ENCODE results near the gene CIB4.

Gene CIB4

DNA sequence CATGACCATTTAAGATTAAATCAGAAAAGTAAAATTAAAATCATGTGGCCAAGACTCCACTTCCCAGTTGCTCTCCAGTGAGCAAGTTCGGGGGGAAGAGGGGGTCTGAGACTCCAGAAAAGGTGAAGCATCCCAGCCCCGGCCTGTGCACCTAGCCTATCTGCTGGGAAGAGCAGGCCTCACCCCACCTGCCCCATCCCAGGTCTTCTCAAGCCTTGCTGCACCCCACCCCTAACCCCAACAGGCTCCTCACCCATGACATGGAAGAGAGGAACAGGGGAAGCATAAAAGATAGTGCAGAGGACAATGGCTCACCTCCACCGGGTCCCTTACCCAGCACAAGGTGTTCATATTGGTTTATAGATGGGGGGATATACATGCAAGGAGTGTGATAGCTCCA, 14.6 kb downstream of the CIB4 start:
- TF ChIP-seq, protein P1, sequence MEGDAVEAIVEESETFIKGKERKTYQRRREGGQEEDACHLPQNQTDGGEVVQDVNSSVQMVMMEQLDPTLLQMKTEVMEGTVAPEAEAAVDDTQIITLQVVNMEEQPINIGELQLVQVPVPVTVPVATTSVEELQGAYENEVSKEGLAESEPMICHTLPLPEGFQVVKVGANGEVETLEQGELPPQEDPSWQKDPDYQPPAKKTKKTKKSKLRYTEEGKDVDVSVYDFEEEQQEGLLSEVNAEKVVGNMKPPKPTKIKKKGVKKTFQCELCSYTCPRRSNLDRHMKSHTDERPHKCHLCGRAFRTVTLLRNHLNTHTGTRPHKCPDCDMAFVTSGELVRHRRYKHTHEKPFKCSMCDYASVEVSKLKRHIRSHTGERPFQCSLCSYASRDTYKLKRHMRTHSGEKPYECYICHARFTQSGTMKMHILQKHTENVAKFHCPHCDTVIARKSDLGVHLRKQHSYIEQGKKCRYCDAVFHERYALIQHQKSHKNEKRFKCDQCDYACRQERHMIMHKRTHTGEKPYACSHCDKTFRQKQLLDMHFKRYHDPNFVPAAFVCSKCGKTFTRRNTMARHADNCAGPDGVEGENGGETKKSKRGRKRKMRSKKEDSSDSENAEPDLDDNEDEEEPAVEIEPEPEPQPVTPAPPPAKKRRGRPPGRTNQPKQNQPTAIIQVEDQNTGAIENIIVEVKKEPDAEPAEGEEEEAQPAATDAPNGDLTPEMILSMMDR (IDR thresholded peaks at IDR 0.05; ENCODE audit: insufficient read depth, low read depth, low read length, missing control alignments), result no peak
- no peak for DNase-seq (ENCODE audit: low read depth)
- H3K4me3 ChIP-seq (ENCODE audit: low read depth, low read length), result no peak overlapping the region

DNA sequence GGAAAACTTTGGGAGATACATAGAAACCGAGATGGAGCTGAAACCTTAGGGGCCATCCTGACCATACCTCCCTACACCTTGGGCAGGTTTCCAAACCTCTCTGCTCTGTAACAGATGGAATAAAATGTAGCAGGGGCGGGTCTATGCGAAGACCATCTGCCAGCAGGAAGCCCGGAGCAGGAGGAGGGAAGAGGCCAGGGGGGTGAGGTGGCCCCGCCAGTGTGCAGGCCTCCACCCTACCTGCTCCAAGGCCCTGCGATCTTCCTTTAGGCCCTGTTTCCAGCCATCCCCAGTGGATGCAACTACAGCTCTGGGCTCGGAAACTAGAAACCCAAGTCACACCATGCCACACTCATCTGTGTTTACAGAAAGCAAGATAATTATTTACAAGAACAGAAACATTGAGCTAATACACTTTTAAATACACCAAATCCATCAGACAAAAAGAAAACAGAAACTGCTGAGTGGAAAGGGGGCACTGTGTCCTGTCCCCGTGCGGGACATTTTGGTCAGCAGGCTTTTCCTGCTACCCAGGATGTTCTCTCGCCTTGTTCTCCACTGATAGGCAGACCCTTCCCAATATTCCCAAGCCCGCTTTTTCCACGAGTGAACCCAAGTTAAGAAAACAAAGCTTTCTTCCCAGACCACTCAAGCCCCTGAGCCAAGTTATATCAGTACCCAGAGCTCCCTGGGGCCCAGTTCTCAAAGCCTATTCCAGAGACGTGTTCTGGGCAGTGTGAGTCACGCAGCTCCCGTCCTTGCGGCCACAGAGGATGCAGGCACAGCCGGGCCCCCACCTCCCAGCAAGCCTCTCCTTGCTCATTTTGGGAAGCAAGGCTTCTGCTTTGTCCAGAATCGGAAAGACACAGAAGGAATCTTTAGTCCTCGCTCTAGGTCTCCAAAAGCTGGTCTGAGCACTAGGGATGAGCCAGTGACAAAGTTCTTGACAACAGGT, 17.3 kb downstream of the CIB4 start:
- DNase-seq (ENCODE audit: low read depth), result no peak
- TF ChIP-seq, protein P1 (IDR thresholded peaks at IDR 0.05; ENCODE audit: insufficient read depth, low read depth, low read length, missing control alignments), result no peak
- no peak overlapping the region for H3K4me3 ChIP-seq (ENCODE audit: low read depth, low read length)

DNA sequence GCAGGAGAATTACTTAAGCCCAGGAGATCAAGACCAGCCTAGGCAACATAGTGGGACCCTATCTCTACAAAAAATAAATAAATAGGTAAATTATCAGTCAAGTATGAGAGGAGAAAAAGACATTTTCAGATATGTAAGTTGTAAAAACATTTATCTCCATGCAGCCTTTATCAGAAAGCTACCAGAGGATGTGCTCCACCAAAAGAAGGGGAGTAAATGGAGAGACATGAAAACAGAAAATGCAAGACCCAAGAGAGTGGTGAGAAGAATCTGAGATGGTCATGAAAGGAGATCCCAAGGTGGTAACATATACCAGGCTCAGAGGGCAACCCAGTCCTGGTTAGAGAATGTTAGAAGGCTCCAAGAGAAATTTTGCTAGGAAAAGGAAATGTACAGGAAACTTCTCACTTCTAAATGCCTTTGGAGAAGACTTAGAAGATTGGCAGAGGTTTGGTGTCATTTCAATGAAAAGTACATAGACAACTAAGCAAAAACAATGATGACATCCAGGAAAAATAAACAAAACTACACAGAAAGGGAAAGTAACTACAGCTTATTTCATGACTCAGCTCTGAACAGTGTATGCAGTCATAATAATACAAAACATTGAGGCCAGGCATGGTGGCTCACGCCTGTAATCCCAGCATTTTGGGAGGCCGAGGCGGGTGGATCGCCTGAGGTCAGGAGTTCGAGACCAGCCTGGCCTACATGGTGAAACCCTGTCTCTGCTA, 19.5 kb downstream of the CIB4 start:
- TF ChIP-seq, protein P1 (IDR thresholded peaks at IDR 0.05; ENCODE audit: insufficient read depth, low read depth, low read length, missing control alignments), result no peak
- no peak for DNase-seq (ENCODE audit: low read depth)
- no peak overlapping the region for H3K4me3 ChIP-seq (ENCODE audit: low read depth, low read length)

DNA sequence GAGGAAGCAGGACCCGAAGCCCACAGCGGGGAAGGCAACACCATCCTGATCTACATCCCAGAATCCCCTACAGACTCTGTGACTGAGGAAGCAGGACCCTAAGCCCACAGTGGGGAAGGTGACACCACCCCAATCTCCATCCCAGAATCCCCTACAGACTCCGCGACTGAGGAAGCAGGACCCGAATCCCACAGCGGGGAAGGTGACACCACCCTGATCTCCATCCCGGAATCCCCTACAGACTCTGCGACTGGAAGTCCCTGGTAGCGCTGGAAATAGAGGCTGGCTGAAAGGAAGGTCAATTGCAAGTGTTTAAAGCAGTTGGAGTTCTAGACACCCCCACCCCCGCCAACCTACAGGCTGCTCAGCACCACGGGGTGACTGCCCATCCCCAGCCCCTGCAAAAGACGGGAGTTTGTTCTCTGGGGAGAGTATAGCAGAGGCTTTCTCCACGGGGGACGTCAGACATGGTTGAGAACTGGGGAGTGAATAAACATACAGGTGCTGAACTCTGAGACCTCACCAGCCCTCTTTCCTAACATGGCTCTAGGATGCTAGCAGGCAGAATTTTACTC, 21.0 kb downstream of the CIB4 start:
- H3K4me3 ChIP-seq (ENCODE audit: low read depth, low read length), result no peak overlapping the region
- TF ChIP-seq, protein P1 (IDR thresholded peaks at IDR 0.05; ENCODE audit: insufficient read depth, low read depth, low read length, missing control alignments), result no peak
- DNase-seq (ENCODE audit: low read depth), result no peak

DNA sequence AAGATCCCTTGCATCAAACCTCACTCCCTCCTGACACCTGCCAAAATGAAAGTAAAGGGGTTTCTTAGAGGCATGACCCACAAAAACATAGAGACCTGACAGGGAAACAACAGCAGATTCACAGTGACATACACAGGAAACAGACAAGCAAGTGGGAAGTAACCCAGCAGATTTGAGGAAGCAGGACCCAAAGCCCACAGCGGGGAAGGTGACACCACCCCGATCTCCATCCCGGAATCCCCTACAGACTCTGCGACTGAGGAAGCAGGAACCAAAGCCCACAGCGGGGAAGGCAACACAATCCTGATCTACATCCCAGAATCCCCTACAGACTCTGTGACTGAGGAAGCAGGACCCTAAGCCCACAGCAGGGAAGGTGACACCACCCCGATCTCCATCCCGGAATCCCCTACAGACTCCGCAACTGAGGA, 21.6 kb downstream of the CIB4 start:
- DNase-seq (ENCODE audit: low read depth), result no peak
- TF ChIP-seq, protein P1 (IDR thresholded peaks at IDR 0.05; ENCODE audit: insufficient read depth, low read depth, low read length, missing control alignments), result no peak
- H3K4me3 ChIP-seq (ENCODE audit: low read depth, low read length), result no peak overlapping the region

DNA sequence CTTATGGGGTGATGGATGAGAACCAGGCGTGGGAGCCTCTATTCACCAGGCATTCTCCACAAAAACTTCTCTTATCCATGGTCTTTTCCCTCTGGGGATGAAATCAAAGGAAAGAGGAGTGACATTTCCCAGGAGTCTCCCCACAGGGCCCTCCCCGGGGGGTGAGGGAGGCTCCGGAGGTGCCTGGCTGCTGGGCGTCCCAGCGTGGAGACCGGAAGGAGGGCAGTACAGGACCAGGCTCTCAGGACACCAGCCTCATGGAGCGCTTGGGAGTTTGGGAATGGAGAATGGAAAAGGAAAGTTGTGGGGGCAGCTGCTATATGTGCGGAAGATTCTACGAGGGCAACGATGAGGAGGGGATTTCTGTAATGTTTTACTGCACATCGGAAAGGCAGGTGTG, 22.1 kb downstream of the CIB4 start:
- TF ChIP-seq, protein P1 (IDR thresholded peaks at IDR 0.05; ENCODE audit: insufficient read depth, low read depth, low read length, missing control alignments), result no peak
- no peak for DNase-seq (ENCODE audit: low read depth)
- H3K4me3 ChIP-seq (ENCODE audit: low read depth, low read length), result no peak overlapping the region
